HFFc6 (cell line): Measurements from ENCODE around the gene MTHFSD. TPM values are rescaled to one million over a fixed set of nuclear protein-coding genes. Genes with fewer than 3 reads are reported as not detected.
A peak's percentile ranks its signal among the peaks of the same experiment; 100 is the strongest.

Experiments used
- DNase-seq: peaks from one replicate; pipeline ENCODE4 v3.0.0-alpha.2; 2018
- H3K27ac Mint-ChIP-seq: 2 replicates; pipeline ENCODE4 v1.8.0; 2020; ENCODE audit warnings: mild to moderate bottlenecking, mixed read lengths
- H3K27me3 Mint-ChIP-seq: 2 replicates; pipeline ENCODE4 v1.8.0; 2021; ENCODE audit warnings: mild to moderate bottlenecking, moderate library complexity, mixed read lengths; ENCODE audit not compliant: insufficient read depth
- H3K36me3 Mint-ChIP-seq: 2 replicates; pipeline ENCODE4 v1.8.0; 2021; ENCODE audit warnings: low read depth, mixed read lengths
- H3K4me1 Mint-ChIP-seq: 2 replicates; pipeline ENCODE4 v1.8.0; 2020; ENCODE audit warnings: low read depth, mixed read lengths
- H3K4me3 Mint-ChIP-seq: 2 replicates; pipeline ENCODE4 v1.8.0; 2020; ENCODE audit warnings: mild to moderate bottlenecking, moderate library complexity, mixed read lengths
- H3K9me3 Mint-ChIP-seq: 2 replicates; pipeline ENCODE4 v1.8.0; 2020; ENCODE audit warnings: mild to moderate bottlenecking, mixed read lengths
- CTCF ChIP-seq: fragments of 200-600 bp; sonication (generic); IDR thresholded peaks from 2 replicates; pipeline ENCODE4 v1.5.0; 2021; ENCODE audit warnings: antibody characterized with exemption, mild to moderate bottlenecking
- total RNA-seq, 6 experiments: library from RNA; stranded (reverse); fragmentation: NEBNext Ultra II Directional; extraction: Animal tissue kit (Norgen Biotek cat#: 25700); gene quantifications; 2 replicates in 1 of 6; 3 replicates in 5 of 6; pipeline ENCODE4 v1.2.3, GENCODE V29; 2021

The MTHFSD gene
- total RNA-seq, 6 experiments from 2014 or later: 16.8 to 18.6 (median 17.0) TPM

GRCh38 chr16:86573215-86573614 is 18.2 kb upstream of the MTHFSD start:
- no peak overlapping the region; the same call in 1 of the 2 replicates for H3K27ac Mint-ChIP-seq
- H3K36me3 Mint-ChIP-seq: peaks cover 30% of the 10 kb centered on the region
- no peak overlapping the region for H3K4me3 Mint-ChIP-seq
- no peaks in the 10 kb centered on the region for H3K9me3 Mint-ChIP-seq
- H3K27me3 Mint-ChIP-seq: peaks cover 17% of the 10 kb centered on the region
- DNase-seq: no peak
- TF ChIP-seq CTCF: no peak
- H3K4me1 Mint-ChIP-seq: peaks cover 79% of the 10 kb centered on the region

GRCh38 chr16:86572606-86573005 is 17.6 kb upstream of the MTHFSD start:
- TF ChIP-seq CTCF: no peak
- no peak overlapping the region; the same call in 1 of the 2 replicates for H3K27ac Mint-ChIP-seq
- H3K4me3 Mint-ChIP-seq: no peak overlapping the region
- peaks cover 17% of the 10 kb centered on the region for H3K27me3 Mint-ChIP-seq
- no peak for DNase-seq
- H3K4me1 Mint-ChIP-seq: peaks cover 73% of the 10 kb centered on the region
- H3K36me3 Mint-ChIP-seq: peaks cover 30% of the 10 kb centered on the region
- no peaks in the 10 kb centered on the region for H3K9me3 Mint-ChIP-seq

GRCh38 chr16:86572041-86572521 is 17.0 kb upstream of the MTHFSD start:
- no peak for DNase-seq
- Mint-ChIP-seq H3K27ac (no peak overlapping the region), H3K9me3 (no peaks in the 10 kb centered on the region), H3K4me3 (peak overlapping the region; percentile 15; the same call in 1 of the 2 replicates), H3K4me1 (peaks cover 68% of the 10 kb centered on the region), H3K27me3 (peaks cover 22% of the 10 kb centered on the region), H3K36me3 (peaks cover 30% of the 10 kb centered on the region)
- TF ChIP-seq CTCF: no peak

- Mint-ChIP-seq H3K27ac (peak overlapping the region; percentile 65; the same call in 1 of the 2 replicates), H3K4me1 (peaks cover 64% of the 10 kb centered on the region), H3K9me3 (no peaks in the 10 kb centered on the region), H3K27me3 (peaks cover 23% of the 10 kb centered on the region), H3K36me3 (peaks cover 30% of the 10 kb centered on the region), H3K4me3 (peak overlapping the region; percentile 90; the same call in 1 of the 2 replicates)
- TF ChIP-seq CTCF: no peak
- DNase-seq: no peak
These were observed 16.5 kb upstream of the MTHFSD start for GRCh38 chr16:86571530-86571915.

- Mint-ChIP-seq H3K27ac (peak overlapping the region; percentile 65), H3K4me3 (peak overlapping the region; percentile 90), H3K27me3 (peaks cover 23% of the 10 kb centered on the region), H3K9me3 (no peaks in the 10 kb centered on the region), H3K36me3 (peaks cover 30% of the 10 kb centered on the region), H3K4me1 (peaks cover 58% of the 10 kb centered on the region)
- TF ChIP-seq CTCF: no peak
- no peak for DNase-seq
These were observed 15.8 kb upstream of the MTHFSD start for GRCh38 chr16:86570558-86571529.
